Measurements from ENCODE around the gene PSMC5.
"Not testable (repeated sequence)": the region's sequence is repeated elsewhere in the genome, so short reads cannot be mapped to it uniquely, and the experiment has no call there.

The PSMC5 gene

GRCh38 chr17:63871646-63872365, 44.6 kb downstream of the PSMC5 start:
- DNase-seq, ATAC-seq: not testable (repeated sequence)

DNA sequence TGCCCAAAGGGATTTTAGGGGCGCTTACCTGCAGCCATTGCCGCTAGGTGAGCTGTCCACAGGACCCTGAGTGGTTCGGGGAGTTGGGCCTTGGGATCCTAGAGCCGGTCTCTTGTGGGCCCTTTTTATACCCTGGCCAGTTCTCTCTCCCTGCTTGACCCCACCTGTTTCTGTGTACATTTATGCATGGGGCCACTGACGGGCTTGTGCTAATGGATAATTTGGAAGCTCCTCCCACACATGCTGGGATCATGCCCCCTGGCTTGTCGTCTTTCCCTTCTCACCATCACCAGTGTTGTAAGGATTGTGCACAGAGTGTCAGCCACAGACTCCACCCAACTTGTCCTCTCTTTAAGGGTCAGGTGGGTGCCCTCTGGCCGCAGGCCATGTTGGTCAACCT, 46.3 kb downstream of the PSMC5 start, which contains the start of gene CSH2:
Gene CSH2 (minus strand): TSS at position 101 of the 400 bp plus-strand sequence. CDS start 63 bp downstream, at position 38.
- not testable (repeated sequence) for DNase-seq, ATAC-seq

- DNase-seq, ATAC-seq: not testable (repeated sequence)
Observed at GRCh38 chr17:63874061-63874626, 46.9 kb downstream of the PSMC5 start.

DNA sequence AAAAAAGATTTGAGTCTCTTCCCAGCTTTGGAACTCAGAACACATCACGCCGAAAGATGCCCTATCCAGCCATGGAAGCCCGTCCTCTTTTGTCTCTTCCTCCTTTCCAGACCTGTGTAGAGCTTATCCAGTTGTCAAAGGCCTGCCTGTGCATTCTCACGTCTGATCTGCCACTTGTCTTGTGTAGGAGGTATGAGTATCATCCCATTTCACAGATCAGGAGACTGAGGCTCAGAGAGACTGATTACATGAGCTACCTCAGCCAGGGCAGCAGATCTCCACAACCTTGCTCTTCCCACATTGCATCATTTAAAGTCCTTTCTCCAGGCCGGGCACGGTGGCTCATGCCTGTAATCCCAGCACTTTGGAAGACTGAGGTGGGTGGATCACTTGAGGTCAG, 47.5 kb downstream of the PSMC5 start:
- DNase-seq, ATAC-seq: not testable (repeated sequence)

- not testable (repeated sequence) for DNase-seq, ATAC-seq
Observed at GRCh38 chr17:63878413-63878812, 51.2 kb downstream of the PSMC5 start.

DNA sequence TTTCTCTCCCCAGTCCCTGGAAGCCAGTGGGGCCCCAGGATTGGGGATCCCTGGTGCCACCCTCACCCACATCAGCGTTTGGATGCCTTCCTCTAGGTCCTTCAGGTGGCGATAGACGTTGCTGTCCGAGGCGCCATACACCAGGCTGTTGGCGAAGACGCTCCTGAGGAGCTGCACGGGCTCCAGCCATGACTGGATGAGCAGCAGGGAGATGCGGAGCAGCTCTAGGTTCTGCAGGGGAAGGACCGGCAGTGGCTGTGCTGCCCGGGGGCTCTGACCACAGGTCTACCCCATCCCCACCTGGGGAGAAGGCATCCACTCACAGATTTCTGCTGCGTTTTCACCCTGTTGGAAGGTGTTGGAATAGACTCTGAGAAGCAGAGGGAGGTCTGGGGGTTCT, 53.5 kb downstream of the PSMC5 start:
- no peak for ATAC-seq
- DNase-seq: no peak

DNA sequence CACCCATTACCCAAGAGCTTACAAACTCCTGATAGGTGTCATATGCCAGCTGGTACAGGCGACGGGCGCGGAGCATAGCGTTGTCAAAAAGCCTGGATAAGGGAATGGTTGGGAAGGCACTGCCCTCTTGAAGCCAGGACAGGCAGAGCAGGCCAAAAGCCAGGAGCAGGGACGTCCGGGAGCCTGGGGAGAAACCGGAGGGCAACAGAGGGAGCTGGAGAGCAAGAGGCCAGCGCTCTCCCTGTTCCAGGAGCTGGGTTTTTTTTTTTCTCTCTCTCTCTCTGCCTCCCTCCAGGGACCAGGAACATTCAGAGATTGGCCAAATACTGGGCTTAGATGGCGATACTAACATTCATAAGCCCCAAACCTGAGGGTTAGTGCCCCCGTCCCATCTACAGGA, 54.1 kb downstream of the PSMC5 start:
- ATAC-seq, DNase-seq: not testable (repeated sequence)
